Suprapubic skin (tissue), 4 donors: Measurements from ENCODE around the gene PCBP2. TPM values are rescaled to one million over a fixed set of nuclear protein-coding genes. Genes with fewer than 3 reads are reported as not detected.

Source experiments
- DNase-seq, 2 donors: peaks; one replicate each; pipeline ENCODE4 v3.0.0-alpha.2; 2019; ENCODE audit warnings: low spot score in 2 of 2
- H3K27ac ChIP-seq: fragments of 200-600 bp; sonication (generic); one replicate; pipeline ENCODE4 v1.5.1; 2019
- H3K27me3 ChIP-seq: fragments of 200-600 bp; sonication (generic); one replicate; pipeline ENCODE4 v1.5.1; 2019
- H3K36me3 ChIP-seq: fragments of 200-600 bp; sonication (generic); one replicate; pipeline ENCODE4 v1.5.1; 2019
- H3K4me1 ChIP-seq: fragments of 200-600 bp; sonication (generic); one replicate; pipeline ENCODE4 v1.5.1; 2019
- H3K4me3 ChIP-seq: fragments of 200-600 bp; sonication (generic); one replicate; pipeline ENCODE4 v1.5.1; 2019; ENCODE audit warnings: mild to moderate bottlenecking
- H3K9me3 ChIP-seq: fragments of 200-600 bp; sonication (generic); one replicate; pipeline ENCODE4 v1.5.1; 2019
- EP300 ChIP-seq: sonication (generic); formaldehyde crosslinking; IDR thresholded peaks from one replicate; pipeline ENCODE4 v1.6.1; 2017; ENCODE audit warnings: antibody characterized with exemption
- POLR2A ChIP-seq, 2 donors: fragments of 450-650 bp; IDR thresholded peaks; one replicate each; pipeline ENCODE4 v1.6.1; 2017; ENCODE audit warnings: antibody characterized with exemption in 2 of 2, mild to moderate bottlenecking in 2 of 2, moderate library complexity in 2 of 2
- POLR2AphosphoS5 ChIP-seq, 3 donors: sonication (generic); formaldehyde crosslinking; IDR thresholded peaks; one replicate each; pipeline ENCODE4 v1.6.1; 2017; ENCODE audit warnings: antibody characterized with exemption in 3 of 3
- WGBS: methylation state at CpG from one replicate; pipeline ENCODE4 v1.1.5; 2018; 5-methylcytosine and 5-hydroxymethylcytosine counted together
- total RNA-seq, 4 donors: library from RNA; depleted of rRNA; stranded (reverse); fragments of >200 nt; gene quantifications; one replicate each; pipeline ENCODE4 v1.1.0, GENCODE V29; 2016
- TF ChIP-seq, protein P1 (sequence below), 2 donors: fragments of 200-600 bp in 1 of 2; fragments of 450-650 bp in 1 of 2; sonication (generic) in 1 of 2; IDR thresholded peaks; one replicate each; pipeline ENCODE4 v1.5.1; 2016 to 2019; ENCODE audit warnings: antibody characterized with exemption in 2 of 2, mild to moderate bottlenecking in 1 of 2, moderate library complexity in 1 of 2

PCBP2 gene
- total RNA-seq, 4 donors from 2014 or later, result 480 to 803 (median 584) TPM

DNA sequence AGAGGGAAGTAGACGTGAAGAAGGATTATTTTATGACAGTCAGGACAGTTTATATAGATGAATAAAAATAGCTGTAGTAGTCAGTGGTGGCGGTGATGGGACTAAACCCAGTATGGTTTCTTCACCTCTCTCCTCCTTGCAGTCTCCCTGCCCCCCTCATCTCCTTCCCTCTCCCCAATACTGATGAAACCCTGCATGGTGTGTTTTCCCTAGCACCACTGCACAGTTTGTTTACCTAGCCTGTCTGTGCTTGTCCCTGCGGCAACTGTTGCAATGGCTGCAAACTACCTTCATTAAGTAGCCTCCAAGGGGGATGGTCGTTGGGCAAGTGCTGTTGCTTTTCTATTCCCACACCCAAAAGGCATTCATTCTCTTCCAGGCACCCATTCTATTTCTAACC lies 14.7 kb downstream of the PCBP2 start:
- TF ChIP-seq POLR2AphosphoS5 (IDR thresholded peaks at IDR 0.05) (no peak), EP300 (no peak), POLR2A (IDR thresholded peaks at IDR 0.05) (no peak)
- TF ChIP-seq, protein P1, sequence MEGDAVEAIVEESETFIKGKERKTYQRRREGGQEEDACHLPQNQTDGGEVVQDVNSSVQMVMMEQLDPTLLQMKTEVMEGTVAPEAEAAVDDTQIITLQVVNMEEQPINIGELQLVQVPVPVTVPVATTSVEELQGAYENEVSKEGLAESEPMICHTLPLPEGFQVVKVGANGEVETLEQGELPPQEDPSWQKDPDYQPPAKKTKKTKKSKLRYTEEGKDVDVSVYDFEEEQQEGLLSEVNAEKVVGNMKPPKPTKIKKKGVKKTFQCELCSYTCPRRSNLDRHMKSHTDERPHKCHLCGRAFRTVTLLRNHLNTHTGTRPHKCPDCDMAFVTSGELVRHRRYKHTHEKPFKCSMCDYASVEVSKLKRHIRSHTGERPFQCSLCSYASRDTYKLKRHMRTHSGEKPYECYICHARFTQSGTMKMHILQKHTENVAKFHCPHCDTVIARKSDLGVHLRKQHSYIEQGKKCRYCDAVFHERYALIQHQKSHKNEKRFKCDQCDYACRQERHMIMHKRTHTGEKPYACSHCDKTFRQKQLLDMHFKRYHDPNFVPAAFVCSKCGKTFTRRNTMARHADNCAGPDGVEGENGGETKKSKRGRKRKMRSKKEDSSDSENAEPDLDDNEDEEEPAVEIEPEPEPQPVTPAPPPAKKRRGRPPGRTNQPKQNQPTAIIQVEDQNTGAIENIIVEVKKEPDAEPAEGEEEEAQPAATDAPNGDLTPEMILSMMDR (IDR thresholded peaks at IDR 0.05), result no peak
- H3K9me3 ChIP-seq, result no peaks in the 10 kb centered on the region
- H3K4me3 ChIP-seq, result no peak overlapping the region
- peaks cover 100% of the 10 kb centered on the region for H3K36me3 ChIP-seq
- DNase-seq, result no peak
- H3K4me1 ChIP-seq, result peaks cover 17% of the 10 kb centered on the region
- H3K27me3 ChIP-seq, result no peaks in the 10 kb centered on the region
- no peak overlapping the region for H3K27ac ChIP-seq
- 73% methylated on average over 4 of the region's 4 CpGs for WGBS

DNA sequence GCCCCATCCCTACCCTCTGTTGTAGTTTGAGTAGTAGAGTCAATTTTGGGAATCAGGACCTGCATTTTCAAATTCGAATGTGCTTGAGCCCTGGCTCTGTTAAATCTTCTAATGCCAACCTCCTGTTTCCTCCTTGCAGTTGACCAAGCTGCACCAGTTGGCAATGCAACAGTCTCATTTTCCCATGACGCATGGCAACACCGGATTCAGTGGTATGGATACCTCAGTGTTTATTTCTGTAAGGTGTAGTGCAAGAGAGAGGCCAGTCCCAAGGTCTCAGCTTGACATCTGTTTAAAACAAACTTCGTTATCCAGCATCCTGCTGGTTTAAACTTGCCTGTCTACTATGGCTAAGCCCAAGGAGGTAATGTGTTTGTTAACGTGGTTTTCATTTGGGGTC lies 15.2 kb downstream of the PCBP2 start:
- no peak overlapping the region for H3K27ac ChIP-seq
- H3K4me3 ChIP-seq, result no peak overlapping the region
- H3K9me3 ChIP-seq, result no peaks in the 10 kb centered on the region
- TF ChIP-seq POLR2A (IDR thresholded peaks at IDR 0.05), result no peak
- TF ChIP-seq, protein P1 (IDR thresholded peaks at IDR 0.05), result no peak
- TF ChIP-seq POLR2AphosphoS5 (IDR thresholded peaks at IDR 0.05), result no peak
- no peak for TF ChIP-seq EP300
- peaks cover 100% of the 10 kb centered on the region for H3K36me3 ChIP-seq
- DNase-seq, result no peak
- WGBS, result 76% methylated on average over 5 of the region's 5 CpGs
- peaks cover 21% of the 10 kb centered on the region for H3K4me1 ChIP-seq
- H3K27me3 ChIP-seq, result no peaks in the 10 kb centered on the region

DNA sequence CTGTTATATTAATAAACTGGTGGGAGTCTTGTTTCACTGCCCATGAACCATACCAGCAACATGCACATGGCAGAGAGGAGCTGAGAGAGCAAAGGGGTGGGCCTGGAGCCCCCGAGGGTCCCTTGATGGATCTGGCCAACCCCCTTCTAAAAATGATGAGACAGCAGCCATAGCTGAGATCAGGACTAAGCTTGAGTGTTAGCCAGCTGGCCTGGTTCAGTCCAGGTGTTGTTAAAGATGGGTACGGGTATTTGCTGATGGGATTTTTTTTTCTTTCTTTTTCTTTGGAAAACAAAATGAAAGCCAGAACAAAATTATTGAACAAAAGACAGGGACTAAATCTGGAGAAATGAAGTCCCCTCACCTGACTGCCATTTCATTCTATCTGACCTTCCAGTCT lies 16.0 kb downstream of the PCBP2 start:
- H3K27me3 ChIP-seq, result no peaks in the 10 kb centered on the region
- peaks cover 100% of the 10 kb centered on the region for H3K36me3 ChIP-seq
- H3K4me3 ChIP-seq, result no peak overlapping the region
- H3K27ac ChIP-seq, result no peak overlapping the region
- TF ChIP-seq, protein P1 (IDR thresholded peaks at IDR 0.05), result no peak
- TF ChIP-seq POLR2AphosphoS5 (IDR thresholded peaks at IDR 0.05) (no peak), POLR2A (IDR thresholded peaks at IDR 0.05) (no peak), EP300 (no peak)
- 62% methylated on average over 2 of the region's 2 CpGs for WGBS
- peaks cover 21% of the 10 kb centered on the region for H3K4me1 ChIP-seq
- no peak for DNase-seq
- H3K9me3 ChIP-seq, result no peaks in the 10 kb centered on the region

DNA sequence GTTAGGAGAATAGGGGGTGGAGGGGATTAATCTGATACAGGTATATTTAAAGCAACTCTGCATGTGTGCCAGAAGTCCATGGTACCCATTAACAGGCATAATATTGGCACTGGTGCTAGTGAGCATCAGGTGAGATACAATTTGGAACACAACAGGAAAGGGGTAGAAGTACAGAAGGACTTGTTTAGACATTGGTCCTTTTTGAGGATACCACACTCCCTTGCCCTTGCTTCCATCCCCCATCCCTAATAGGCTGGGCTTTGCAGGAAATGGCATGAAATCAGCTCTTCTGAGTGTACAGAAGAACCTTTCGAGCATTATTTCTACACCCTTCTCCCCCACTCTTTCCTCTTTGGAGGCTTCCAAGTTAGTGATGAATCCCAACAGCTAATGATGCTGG lies 16.4 kb downstream of the PCBP2 start:
- 76% methylated on average over 1 of the region's 1 CpG for WGBS
- no peaks in the 10 kb centered on the region for H3K9me3 ChIP-seq
- no peak for DNase-seq
- TF ChIP-seq POLR2A (IDR thresholded peaks at IDR 0.05), result no peak
- TF ChIP-seq EP300, result no peak
- no peak for TF ChIP-seq POLR2AphosphoS5 (IDR thresholded peaks at IDR 0.05)
- H3K4me1 ChIP-seq, result peaks cover 23% of the 10 kb centered on the region
- H3K36me3 ChIP-seq, result peaks cover 100% of the 10 kb centered on the region
- no peaks in the 10 kb centered on the region for H3K27me3 ChIP-seq
- H3K4me3 ChIP-seq, result no peak overlapping the region
- no peak overlapping the region for H3K27ac ChIP-seq

DNA sequence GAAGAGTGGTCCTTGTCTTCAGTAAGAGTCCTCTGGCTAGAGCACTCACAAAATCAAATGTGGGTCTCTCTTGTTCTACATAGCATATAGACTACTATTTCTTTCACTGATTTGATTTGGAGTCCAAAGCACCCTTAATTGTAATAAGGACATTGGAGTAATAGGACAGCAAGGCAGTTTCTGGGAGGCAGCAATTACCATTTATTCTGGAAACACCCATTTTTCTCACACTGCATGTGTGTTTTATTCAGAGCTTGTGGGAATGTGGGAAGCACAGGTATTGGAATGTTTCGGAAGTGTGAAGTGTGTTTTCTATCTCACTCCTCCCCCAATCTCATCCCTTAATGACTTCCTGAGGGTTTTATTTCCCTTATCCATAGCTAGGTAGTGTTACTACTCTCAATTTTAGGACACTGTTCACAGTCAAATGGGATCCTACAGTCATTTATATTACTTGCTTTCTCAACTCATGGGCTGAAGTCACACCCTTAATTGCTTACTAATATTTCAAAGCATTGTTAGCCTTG lies 20.2 kb downstream of the PCBP2 start:
- TF ChIP-seq EP300, result no peak
- TF ChIP-seq POLR2A (IDR thresholded peaks at IDR 0.05), result no peak
- no peak for TF ChIP-seq POLR2AphosphoS5 (IDR thresholded peaks at IDR 0.05)
- TF ChIP-seq, protein P1 (IDR thresholded peaks at IDR 0.05), result no peak
- H3K36me3 ChIP-seq, result peaks cover 100% of the 10 kb centered on the region
- peaks cover 22% of the 10 kb centered on the region for H3K4me1 ChIP-seq

DNA sequence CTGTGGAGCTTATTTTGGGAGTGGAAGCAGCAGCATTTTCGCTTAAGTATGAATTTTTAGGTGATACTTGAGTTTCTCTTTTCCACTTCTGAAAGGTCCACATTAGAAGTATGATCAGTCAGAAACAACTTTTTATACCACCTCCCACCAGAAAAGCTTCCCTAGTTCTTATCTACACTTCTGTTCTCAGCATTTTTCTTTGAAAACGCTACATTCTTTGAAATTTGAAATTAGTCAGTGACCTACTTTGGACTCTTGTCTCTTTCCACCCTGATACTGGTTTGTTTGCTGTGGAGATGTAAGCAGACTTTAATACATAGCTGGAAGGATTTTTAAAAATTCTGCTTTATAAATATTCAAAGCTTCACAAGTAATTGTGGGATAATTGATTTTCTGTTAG lies 22.2 kb downstream of the PCBP2 start:
- no peaks in the 10 kb centered on the region for H3K9me3 ChIP-seq
- 70% methylated on average over 2 of the region's 2 CpGs for WGBS
- H3K36me3 ChIP-seq, result peaks cover 98% of the 10 kb centered on the region
- peaks cover 22% of the 10 kb centered on the region for H3K4me1 ChIP-seq
- DNase-seq, result no peak
- no peak overlapping the region for H3K27ac ChIP-seq
- H3K27me3 ChIP-seq, result no peaks in the 10 kb centered on the region
- no peak for TF ChIP-seq EP300
- no peak for TF ChIP-seq POLR2A (IDR thresholded peaks at IDR 0.05)
- TF ChIP-seq, protein P1 (IDR thresholded peaks at IDR 0.05), result no peak
- no peak for TF ChIP-seq POLR2AphosphoS5 (IDR thresholded peaks at IDR 0.05)
- H3K4me3 ChIP-seq, result no peak overlapping the region

More for the DNA sequence above, 20.2 kb downstream of the PCBP2 start:
- Histone ChIP-seq H3K9me3 (no peaks in the 10 kb centered on the region), H3K27ac (no peak overlapping the region), H3K4me3 (no peak overlapping the region), H3K27me3 (no peaks in the 10 kb centered on the region)
- no peak for DNase-seq
- WGBS, result 94% methylated on average over 1 of the region's 1 CpG
